Retina (tissue), 1 donor: ENCODE results near the gene CHEK1.

Experiments used
- DNase-seq: peaks from one replicate; pipeline ENCODE4 v3.0.0-alpha.2; 2016

The CHEK1 gene

DNA sequence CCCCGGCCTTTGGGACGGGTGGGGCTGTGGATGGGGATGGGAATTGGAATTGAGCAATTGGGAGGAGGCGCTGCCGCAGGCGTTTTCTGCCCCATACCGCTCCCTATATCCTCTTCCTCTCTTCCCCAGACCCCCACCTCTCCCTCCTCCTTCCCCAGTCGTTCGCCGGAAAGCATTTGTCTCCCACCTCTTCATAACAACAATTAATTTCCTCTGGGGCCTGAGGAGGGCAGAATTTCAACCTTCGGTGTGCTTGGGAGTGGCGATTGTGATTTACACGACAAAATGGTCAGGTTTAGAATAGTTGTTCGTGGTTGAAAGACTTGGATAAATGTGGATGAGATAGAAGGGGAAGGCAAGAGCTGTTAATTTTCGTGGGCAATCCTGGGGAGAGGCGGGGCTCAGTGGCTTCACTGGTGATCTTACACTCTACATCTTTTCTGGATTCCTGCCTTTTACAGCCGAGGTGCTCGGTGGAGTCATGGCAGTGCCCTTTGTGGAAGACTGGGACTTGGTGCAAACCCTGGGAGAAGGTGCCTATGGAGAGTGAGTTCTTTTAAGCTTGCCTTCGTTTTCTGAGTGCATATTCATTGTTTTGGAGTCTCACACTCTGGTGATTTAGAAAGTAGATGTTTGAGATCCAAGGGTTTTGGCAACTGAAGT is 1.5 kb downstream of the CHEK1 start:
- no peak for DNase-seq

DNA sequence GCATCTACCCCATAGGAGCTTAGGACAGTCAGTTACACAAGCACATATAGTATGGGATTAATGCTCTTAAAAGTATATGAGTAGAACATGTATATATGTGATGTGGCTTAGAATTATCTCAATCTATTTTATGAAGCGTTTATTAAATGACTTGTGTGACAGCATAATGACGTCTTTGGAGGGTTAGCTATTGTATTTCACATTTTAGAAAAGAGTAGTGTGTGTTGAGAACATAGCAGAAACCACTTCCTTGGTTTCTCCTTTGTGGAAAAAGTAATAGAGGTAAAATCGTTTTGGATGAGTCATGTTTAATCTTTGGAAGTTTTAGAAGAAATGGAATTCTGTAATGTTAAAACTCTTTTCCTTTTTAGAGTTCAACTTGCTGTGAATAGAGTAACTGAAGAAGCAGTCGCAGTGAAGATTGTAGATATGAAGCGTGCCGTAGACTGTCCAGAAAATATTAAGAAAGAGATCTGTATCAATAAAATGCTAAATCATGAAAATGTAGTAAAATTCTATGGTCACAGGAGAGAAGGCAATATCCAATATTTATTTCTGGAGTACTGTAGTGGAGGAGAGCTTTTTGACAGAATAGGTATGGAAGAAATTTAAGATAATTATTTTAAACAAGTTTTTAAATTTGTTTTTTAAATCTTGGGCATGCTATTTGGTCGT is 2.4 kb downstream of the CHEK1 start:
- DNase-seq, result no peak

DNA sequence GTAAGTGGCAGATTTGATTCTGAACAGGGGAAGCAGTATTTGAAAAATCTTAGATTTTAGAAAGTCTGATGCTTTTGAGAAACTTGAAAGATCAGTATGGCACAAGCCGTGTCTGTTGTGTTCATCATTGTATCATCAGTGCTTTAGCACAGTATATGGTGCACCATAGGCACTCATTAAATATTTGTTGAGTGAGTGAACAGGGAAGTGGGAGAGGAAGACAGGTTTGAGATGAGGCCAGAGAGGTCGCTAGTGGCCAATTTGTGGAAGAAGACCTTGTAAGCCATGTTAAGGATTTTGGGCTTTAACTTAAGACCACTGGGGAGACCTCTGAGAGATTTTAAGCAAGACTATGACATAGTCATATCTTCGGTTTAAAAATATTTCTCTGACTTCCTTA is 12.9 kb downstream of the CHEK1 start:
- no peak for DNase-seq

DNA sequence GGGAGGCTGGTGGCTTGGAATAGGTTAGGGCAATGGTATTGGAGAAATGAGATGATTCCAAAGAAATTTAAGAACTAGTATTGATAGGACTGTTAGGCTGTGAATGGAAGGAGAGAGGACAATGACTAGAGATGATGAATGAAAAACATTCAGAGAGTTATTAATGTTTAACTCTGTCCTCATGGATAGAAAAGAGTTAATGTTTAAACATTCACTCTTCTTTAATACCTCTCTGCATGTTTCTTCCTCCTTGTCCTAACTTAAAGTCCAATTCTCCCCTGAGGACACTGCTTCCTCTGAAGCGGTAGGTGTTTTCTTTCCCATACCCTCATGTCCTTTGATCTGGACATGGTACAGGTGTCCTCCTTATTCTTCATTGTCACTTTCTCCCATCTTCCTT is 13.4 kb downstream of the CHEK1 start:
- DNase-seq, result no peak

DNA sequence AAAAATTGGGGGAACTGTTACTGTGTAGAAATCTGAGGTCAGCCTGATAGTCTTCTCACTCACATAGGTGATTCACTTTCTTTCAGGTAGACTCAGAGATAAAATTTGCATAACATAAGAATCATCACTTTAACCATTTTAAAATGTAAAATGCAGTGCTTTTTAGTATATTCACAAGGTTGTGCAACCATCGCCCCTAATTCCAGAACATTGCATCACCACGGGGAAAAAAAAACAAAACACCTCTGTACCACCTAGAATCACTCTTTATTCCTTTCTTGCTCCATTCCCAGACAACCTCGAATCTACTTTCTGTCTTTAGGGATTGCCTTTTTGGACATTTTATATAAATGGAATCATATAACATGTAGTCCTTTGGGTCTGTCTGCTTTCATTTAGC is 20.9 kb downstream of the CHEK1 start:
- no peak for DNase-seq

GRCh38 chr11:125649465-125650166 is 24.7 kb downstream of the CHEK1 start:
- DNase-seq, result no peak

DNA sequence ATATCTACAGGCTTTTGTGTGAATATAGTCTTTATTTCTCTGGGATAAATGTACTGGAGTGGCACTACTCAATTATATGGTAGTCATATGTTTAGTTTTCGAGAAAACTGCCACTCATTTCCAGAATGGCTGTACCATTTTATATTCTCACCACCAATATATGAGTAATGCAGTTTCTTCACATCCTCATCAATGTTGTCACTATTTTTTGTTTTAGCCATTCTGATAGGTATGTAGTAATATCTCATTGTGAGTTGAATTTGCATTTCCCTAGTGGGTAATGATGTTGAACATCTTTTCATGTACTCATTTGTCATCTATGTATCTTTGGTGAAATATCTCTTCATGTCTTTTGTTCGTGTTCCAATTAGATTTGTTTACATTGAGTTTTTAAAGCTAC is 37.7 kb downstream of the CHEK1 start:
- no peak for DNase-seq

GRCh38 chr11:125663910-125664309 is 38.9 kb downstream of the CHEK1 start:
- DNase-seq, result no peak

- no peak for DNase-seq
Observed at GRCh38 chr11:125667151-125667550, 42.2 kb downstream of the CHEK1 start.

GRCh38 chr11:125670172-125670571 is 45.2 kb downstream of the CHEK1 start:
- DNase-seq, result no peak

- DNase-seq, result no peak
Observed at GRCh38 chr11:125671561-125671960, 46.6 kb downstream of the CHEK1 start.

DNA sequence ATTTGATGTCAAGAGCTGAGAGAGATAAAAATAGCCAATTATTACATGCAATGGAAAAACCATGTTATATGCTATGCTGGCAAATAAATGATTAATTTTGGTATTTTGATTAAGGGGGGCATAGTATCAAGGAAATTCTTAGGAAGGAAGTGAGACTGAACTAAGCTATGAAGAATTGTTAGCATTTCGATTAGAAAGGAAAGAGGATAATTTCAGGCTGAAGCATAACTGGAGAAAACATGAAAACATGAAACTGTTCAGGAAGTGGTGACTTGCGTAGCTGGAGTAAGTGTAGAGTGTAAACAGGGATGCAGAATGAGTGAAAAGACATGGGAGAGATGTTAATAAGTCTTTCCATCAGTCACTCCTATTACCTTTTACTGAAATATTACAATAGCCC is 49.2 kb downstream of the CHEK1 start:
- no peak for DNase-seq

- DNase-seq, result no peak
Observed at GRCh38 chr11:125675196-125675595, 50.2 kb downstream of the CHEK1 start.

- no peak for DNase-seq
Observed at GRCh38 chr11:125679397-125679796, 54.4 kb downstream of the CHEK1 start.

- DNase-seq, result no peak
Observed at GRCh38 chr11:125679837-125680236, 54.9 kb downstream of the CHEK1 start.

- no peak for DNase-seq
Observed at GRCh38 chr11:125680747-125681146, 55.8 kb downstream of the CHEK1 start, which contains the start of gene ACRV1. TSS of gene ACRV1 (minus strand) at chr11:125680847. CDS start at chr11:125680780, 67 bp downstream.

- DNase-seq, result no peak
Observed at GRCh38 chr11:125685228-125685627, 60.3 kb downstream of the CHEK1 start.

- no peak for DNase-seq
Observed at GRCh38 chr11:125688066-125688465, 63.1 kb downstream of the CHEK1 start.

DNA sequence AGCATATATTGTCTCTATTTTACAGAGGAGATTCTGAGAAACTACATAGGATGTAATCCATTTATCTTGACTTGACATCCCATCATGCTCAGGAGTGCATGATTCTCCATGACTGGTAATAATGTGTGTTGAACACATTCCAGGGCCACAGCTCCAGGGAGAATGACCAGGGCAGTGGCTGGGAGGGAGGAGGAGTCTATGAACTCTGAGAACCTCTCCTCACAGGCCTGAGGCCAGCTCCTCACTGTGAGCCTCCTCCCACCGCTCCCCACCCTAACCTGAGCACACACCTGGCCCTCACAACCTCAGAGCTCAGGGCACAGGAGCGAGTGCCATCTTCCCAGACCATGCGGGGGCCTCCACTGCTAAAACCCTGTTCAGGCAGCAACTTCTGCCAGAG is 63.7 kb downstream of the CHEK1 start:
- DNase-seq, result no peak

- no peak for DNase-seq
Observed at GRCh38 chr11:125689274-125689859, 64.4 kb downstream of the CHEK1 start.

- DNase-seq, result no peak
Observed at GRCh38 chr11:125690006-125690405, 65.0 kb downstream of the CHEK1 start.

GRCh38 chr11:125692887-125693286 is 67.9 kb downstream of the CHEK1 start:
- DNase-seq, result no peak

- no peak for DNase-seq
Observed at GRCh38 chr11:125694951-125695350, 70.0 kb downstream of the CHEK1 start.
